Nephron (organoid): ENCODE measurements around the gene HRH3.

ENCODE experiments used
- H3K27ac Mint-ChIP-seq, 3 experiments: 2 replicates each; pipeline ENCODE4 v1.8.0; 2020; ENCODE audit warnings: mixed read lengths in 3 of 3, mild to moderate bottlenecking in 2 of 3, moderate library complexity in 1 of 3
- H3K27me3 Mint-ChIP-seq: 2 replicates; pipeline ENCODE4 v1.8.0; 2021; ENCODE audit warnings: low read depth, mild to moderate bottlenecking, moderate library complexity, mixed read lengths
- H3K36me3 Mint-ChIP-seq: 2 replicates; pipeline ENCODE4 v1.8.0; 2020; ENCODE audit warnings: low read depth, mixed read lengths
- H3K4me1 Mint-ChIP-seq: 2 replicates; pipeline ENCODE4 v1.8.0; 2020; ENCODE audit warnings: mixed read lengths
- H3K4me3 Mint-ChIP-seq, 3 experiments: 2 replicates each; pipeline ENCODE4 v1.8.0; 2020; ENCODE audit warnings: mild to moderate bottlenecking in 3 of 3, mixed read lengths in 3 of 3, moderate library complexity in 2 of 3
- H3K9me3 Mint-ChIP-seq: 2 replicates; pipeline ENCODE4 v1.8.0; 2020; ENCODE audit warnings: mixed read lengths
- TF ChIP-seq, protein P1 (sequence below), 3 experiments: fragments of 200-600 bp; sonication (generic); IDR thresholded peaks; one replicate each; pipeline ENCODE4 v1.5.0; 2021; ENCODE audit warnings: antibody characterized with exemption in 3 of 3; ENCODE audit not compliant: unreplicated experiment in 3 of 3

The HRH3 gene

DNA sequence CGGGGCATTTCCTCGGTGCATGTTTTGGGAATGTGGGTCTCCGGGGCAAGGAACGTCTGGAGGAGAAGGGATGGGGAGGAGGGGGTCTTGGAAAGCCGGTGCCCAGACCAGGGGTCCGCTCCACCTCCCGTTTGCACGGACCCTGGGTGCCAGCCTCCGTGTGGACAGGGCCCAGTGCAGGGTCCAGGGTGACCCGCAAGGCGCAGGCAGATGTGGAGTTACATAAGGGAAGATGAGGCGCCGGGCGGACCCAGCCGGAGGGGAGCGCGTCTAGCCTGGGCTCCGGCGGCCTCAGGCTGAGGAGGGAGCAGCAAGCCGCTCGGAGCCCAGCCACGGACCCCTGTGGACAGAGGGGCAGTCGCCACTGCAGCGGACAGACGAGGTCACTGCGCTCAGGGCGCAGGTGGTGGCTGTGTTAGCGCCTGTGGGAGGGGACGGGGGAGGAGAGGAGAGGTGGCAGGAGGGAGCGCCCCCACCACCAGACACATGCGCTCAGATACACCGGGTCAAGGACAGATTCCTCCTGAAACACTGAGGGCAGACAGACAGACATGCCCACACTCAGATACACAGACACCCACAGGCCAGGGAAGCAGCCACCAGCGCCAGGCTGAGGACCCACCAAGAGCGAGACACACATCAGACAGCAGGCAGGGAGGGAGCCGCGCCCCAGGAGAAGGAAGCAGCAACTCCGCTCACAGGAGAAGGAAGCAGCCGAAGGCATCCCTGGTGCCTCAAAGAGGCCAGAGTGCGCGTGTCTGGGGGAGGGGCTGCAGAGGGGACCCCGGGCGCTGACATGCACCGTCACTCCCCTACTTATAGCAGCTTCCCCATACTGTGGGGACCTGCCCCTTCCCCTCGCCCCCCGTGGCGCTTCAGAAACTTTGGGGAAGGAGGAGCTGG is 839 bp upstream of the HRH3 start:
- Mint-ChIP-seq H3K27ac (no peak overlapping the region), H3K36me3 (no peaks in the 10 kb centered on the region), H3K4me3 (peak overlapping the region; percentile 49 to 68 (median 65)), H3K9me3 (no peaks in the 10 kb centered on the region), H3K4me1 (no peaks in the 10 kb centered on the region), H3K27me3 (peaks cover 83% of the 10 kb centered on the region)
- TF ChIP-seq, protein P1, sequence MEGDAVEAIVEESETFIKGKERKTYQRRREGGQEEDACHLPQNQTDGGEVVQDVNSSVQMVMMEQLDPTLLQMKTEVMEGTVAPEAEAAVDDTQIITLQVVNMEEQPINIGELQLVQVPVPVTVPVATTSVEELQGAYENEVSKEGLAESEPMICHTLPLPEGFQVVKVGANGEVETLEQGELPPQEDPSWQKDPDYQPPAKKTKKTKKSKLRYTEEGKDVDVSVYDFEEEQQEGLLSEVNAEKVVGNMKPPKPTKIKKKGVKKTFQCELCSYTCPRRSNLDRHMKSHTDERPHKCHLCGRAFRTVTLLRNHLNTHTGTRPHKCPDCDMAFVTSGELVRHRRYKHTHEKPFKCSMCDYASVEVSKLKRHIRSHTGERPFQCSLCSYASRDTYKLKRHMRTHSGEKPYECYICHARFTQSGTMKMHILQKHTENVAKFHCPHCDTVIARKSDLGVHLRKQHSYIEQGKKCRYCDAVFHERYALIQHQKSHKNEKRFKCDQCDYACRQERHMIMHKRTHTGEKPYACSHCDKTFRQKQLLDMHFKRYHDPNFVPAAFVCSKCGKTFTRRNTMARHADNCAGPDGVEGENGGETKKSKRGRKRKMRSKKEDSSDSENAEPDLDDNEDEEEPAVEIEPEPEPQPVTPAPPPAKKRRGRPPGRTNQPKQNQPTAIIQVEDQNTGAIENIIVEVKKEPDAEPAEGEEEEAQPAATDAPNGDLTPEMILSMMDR (IDR thresholded peaks at IDR 0.05; ENCODE audit: unreplicated experiment in 3 of 3) = no peak

DNA sequence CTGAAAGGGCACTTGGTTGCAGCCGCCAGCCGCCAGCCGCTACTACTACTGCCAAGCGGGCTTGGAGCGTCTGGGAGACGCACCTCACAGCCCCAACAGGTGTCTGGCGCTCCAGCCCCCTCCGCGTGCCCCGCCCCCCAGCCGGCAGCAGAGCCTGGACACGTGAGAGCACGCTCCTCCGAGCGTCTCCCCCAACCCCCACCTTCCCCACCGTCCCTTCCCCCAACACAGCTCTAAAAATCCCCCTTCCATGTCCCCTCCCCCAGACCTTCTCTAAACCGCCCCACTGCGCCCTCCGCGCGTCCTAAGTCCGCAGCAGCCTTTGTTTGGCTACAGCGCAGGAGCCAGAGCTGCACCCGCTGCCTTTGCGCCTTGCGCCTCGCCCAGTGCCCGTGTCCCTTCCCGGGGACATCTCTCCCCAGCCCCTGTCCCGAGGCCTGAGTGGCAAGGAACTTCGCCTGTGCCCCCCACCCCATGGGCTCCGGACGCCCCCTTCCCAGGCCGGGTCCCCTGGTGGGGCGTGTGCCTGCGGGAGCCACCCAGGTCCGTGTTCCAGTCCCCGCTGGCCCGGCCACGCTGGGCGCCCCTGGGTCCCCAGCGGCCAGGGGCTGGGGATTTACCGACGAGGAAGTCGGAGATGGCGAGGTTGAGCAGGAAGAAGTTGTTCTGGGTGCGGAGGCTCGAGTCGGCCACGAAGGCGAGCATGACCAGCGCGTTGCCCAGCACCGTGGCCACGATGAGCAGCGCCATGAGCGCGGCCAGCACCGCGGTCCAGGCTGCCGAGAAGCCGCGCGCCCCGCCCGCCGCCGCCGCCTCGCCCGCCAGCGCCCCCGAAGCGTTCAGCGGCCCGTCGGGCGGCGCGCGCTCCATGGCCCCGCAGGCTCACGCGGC is 732 bp downstream of the HRH3 start:
- no peaks in the 10 kb centered on the region for H3K36me3 Mint-ChIP-seq
- H3K9me3 Mint-ChIP-seq = no peaks in the 10 kb centered on the region
- no peak overlapping the region for H3K27ac Mint-ChIP-seq
- no peaks in the 10 kb centered on the region for H3K4me1 Mint-ChIP-seq
- TF ChIP-seq, protein P1 (IDR thresholded peaks at IDR 0.05; ENCODE audit: unreplicated experiment in 3 of 3) = no peak
- H3K27me3 Mint-ChIP-seq = peaks cover 84% of the 10 kb centered on the region
- peak overlapping the region; percentile 38 to 77 (median 53) for H3K4me3 Mint-ChIP-seq

DNA sequence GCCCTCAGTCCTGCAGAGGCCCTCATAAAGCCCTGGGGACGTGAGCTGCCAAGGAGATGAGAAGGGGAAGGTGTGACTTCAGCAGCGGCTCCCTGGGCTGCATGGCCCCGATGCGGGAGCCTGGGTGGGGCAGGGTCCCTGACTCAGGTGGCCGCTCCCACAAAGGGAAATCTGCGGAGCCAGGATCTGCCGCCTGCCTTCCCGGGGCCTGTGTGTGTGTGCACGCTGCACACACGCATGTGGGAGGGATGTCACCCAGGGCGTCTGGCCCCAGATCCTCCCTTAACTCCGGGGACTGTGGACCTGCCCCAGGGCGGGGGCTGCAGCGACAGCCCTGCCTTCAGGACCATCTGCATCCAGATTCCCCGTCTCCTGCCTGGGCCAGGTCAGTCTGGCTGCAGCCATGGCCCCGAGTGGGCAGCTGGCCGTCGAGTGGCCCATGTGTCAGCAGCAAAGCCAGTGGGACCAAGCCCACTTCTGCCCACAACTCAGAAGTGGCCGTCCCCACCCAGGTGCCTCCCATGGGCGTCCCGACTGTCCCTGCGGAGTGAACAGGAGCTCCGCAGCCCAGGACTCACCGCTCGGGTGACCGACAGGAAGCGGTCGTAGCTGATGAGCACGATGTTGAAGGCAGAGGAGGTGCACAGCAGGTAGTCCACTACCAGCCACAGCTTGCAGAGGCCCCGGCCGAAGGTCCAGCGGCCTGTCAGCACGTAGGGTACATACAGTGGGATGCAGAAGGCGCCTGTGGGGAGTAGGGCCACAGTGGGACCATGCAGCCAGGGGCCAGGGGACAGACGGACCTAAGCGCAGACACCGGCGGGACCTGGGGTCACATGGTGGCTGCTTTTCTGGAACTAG is 1.9 kb downstream of the HRH3 start:
- Mint-ChIP-seq H3K9me3 (no peaks in the 10 kb centered on the region), H3K27me3 (peaks cover 81% of the 10 kb centered on the region), H3K4me3 (peak overlapping the region in 1 of 3 experiments; percentile 53), H3K36me3 (no peaks in the 10 kb centered on the region), H3K27ac (no peak overlapping the region), H3K4me1 (no peaks in the 10 kb centered on the region)
- TF ChIP-seq, protein P1 (IDR thresholded peaks at IDR 0.05; ENCODE audit: unreplicated experiment in 3 of 3) = no peak

DNA sequence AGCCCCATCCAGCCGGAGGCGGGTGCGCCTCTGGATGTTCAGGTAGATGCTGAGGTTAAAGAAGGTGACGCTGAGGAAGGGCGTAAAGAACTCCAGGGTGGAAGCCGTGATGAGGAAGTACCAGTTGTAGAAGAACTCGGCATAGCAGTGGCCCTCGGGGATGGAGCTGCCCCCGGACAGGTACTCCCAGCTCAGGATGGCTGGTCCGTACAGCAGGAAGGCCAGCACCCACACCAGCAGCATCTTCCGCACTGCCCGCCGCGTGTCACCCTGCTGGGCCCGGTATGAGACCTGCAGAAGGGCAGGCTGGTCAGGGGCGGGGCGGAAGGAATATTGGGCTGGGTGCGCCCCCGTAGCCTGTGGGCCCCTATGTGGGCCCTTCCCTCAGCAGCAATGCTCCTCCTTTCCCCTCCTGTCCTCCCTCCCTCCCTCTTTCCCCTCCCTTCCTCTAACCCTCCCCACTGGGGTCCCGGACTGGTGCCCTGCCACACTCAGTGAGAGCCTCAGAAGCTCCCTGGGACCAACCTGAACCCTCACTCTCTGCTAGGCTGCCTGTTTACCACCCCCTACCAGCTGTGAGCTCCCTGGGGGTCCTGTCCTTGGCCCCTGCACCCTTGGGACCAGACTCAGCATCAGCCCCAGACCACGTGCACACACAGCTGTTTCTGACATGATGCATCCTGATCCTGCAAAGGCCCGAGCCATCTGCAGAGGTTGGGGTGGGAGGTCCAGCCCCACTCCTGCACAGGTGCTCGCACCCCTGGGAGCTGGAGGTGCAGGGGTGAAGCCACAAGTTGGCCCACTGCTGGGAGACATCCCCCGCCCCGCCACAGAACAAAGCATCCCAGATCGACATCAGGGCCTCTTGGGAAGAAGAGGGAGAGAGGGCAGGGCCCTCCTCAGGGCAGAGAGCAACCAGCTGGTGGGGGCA is 3.2 kb downstream of the HRH3 start:
- Mint-ChIP-seq H3K4me1 (no peaks in the 10 kb centered on the region), H3K27me3 (peaks cover 72% of the 10 kb centered on the region), H3K27ac (no peak overlapping the region), H3K4me3 (no peak overlapping the region), H3K36me3 (no peaks in the 10 kb centered on the region), H3K9me3 (no peaks in the 10 kb centered on the region)
- TF ChIP-seq, protein P1 (IDR thresholded peaks at IDR 0.05; ENCODE audit: unreplicated experiment in 3 of 3) = no peak
